Activated CD4-positive, alpha-beta T cell treated with anti-CD3 and anti-CD28 coated beads for 4 hours (primary cell): ENCODE results near the gene ZNF304.
A peak's percentile ranks its signal among the peaks of the same experiment; 100 is the strongest.

Source experiments
- DNase-seq, 2 donors: peaks; one replicate each; pipeline ENCODE4 v3.0.0-alpha.2; 2020

The ZNF304 gene

DNA sequence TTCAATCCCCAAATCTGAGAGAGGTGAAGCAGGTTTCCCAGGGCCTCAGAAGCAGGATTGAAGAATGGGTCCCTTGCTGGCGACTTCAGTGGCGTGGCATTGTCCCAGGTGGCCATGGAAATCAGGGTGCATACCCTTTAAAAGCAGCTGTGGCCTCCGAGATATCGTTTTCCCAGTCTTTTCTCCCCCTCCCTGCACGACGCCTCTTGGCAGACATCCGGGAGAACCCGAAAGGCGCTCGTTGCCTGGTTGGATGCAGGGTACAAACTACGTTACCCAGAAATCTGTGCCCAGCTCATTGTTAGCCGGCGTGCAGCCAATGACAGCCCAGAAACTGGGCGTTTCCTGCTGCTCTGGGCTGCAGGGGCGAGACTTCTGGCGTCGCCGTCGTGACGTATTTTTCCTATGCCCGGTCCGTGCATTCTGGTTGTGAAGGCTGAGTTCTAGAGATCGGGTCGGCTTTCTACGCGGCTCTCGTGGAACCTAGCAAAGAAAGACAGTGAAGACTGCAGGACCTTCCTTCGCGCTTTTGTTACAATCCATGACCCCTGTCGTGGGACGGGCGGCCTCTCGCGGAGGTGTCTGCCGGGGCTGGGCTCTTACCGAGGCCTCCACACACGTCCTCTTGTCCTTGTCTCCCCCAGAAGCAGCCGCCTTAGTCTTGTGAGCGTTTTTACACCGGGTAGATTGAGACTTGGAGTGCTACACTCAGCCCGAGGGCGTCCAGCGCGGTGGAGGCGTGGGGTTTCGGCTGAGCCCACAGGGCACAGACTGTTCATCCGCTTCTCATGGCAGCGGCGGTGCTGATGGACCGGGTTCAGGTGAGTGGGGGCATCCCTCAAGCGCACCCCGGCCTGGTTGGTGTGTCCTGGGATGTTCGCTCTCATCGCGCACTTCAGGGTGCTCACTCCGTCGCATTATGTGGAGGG, at the start of gene ZNF304:
TSS of gene ZNF304 (plus strand) at position 395 of the 929 bp plus-strand sequence. CDS start at position 789, 394 bp downstream.
- DNase-seq = peak; percentile 77 to 80

DNA sequence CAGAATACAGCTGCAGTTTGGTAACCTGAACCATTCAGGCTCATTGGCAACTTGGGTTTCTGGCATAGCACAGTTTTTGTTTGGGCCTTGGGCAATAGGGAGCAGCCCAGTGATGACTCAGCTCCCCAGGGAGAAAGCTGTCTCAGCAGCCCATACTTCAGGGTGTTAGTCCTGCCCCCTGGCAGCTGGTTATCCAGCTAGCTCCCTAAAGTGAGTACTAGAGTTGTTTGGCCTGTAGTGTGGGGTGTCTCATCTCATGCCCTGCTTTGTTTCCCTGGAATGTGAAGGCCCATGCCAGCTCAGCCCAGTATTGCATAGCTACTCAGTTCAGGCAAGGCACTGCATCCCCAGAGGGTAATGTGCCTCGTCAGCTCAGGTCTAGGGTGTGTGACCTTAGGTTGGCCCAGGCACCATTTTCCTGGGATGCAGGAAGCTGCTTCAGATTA, 49.0 kb upstream of the ZNF304 start:
- DNase-seq = no peak

GRCh38 chr19:57302727-57303401, 48.2 kb upstream of the ZNF304 start:
- DNase-seq = no peak

- DNase-seq = no peak
These were observed 46.0 kb upstream of the ZNF304 start for GRCh38 chr19:57305056-57305455.

DNA sequence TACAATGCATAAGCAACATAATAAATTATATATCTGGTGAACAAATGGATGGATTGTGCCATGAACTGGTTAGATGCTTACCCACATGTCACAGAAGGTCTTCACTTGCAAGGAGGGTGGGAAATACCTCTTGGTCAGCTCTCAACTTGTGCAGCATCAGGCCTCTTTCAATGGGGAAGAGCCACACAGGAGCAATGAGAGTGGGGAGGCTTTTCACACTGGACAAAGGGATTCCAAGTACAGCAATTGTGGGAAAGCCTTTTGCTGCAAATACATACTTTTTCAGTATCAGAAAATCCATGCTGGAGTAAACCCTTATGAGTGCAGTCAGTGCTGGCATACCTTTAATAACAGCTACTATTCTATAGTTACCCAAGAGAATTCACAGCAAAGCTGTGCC, 42.6 kb upstream of the ZNF304 start:
- DNase-seq = no peak

DNA sequence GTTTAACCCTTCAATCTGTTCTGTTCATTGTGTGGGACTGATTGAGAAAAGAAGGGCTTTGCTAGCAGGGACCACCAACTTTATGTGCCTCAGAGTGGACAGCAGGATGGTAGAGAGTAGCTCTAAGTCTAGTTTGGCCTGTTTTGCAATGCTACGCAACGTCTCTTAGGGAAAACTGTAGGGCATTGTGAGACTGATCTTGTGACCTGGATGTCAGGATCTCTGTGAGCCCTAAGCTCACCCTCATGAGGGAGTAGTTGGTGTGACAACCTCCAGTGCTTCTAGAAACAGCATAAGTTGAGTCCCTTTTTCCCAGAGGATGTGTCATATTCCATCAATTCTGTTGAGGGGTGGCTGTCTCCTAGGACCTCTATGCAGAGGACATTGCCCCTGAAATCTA, 40.3 kb upstream of the ZNF304 start:
- DNase-seq = no peak

DNA sequence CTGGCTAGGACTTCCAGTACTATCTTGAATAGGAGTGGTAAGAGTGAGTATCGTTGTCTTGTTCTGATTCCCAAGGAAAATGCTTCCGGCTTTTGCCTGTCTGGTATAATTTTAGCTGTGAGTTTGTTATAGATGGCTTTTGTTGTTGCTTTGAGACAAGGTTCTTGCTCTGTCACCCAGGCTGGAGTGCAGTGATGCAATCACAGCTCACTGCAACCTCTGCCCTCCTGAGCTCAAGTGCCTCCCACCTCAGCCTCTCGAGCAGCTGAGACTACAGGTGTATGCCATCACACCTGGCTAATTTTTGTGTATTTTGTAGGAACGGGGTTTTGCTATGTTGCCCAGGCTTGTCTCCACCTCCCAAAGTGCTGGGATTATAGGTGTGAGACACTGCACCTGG, 36.9 kb upstream of the ZNF304 start:
- no peak for DNase-seq

DNA sequence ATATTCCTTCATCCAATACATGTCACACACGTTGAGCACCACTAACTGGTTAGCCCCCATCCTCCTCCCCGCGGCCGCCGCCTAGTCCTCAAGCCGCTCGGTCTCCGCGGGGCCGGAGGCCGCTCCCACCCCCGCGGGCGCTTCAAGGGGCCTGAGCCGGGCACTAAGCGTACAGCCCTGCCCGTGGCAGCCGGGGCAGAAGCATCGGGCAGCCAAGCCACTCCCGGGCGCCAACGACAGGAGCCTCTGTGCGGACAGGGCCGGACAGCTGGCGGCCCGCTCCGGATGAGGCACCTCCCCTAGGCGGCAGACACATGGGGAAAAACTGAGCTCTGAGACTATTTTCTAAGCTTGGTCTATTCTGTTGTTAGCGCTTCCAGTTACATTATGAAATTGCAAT, 33.6 kb upstream of the ZNF304 start:
- DNase-seq = no peak

- DNase-seq = no peak
These were observed 31.2 kb upstream of the ZNF304 start for GRCh38 chr19:57319869-57320179.

- DNase-seq = peak; percentile 89 to 93
These were observed 30.6 kb upstream of the ZNF304 start, which contains the start of gene ZNF543 for GRCh38 chr19:57320180-57321084. Gene ZNF543 (plus strand): TSS chr19:57320472. CDS start chr19:57320854, 382 bp downstream.

GRCh38 chr19:57321116-57321515, 30.0 kb upstream of the ZNF304 start:
- DNase-seq = no peak

DNA sequence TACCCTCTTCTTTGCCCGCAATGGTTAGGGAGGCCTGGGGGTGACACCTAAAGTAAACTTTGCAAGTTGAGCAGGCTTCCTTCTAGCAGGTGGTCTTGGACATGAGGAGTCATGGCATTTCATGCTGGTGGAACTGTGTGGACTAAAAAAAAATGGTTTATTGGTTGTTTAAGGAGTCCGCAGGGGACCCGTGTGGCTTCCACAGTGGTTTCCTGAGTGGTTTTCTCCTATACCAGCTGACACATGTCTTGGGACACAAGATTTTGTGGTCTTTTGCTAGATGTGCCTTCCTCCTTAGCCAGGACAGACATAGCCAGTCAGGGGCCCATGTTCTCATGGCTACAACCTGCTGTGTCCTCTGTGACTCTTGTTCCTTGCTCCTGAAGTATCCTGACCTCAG, 29.3 kb upstream of the ZNF304 start:
- DNase-seq = no peak

- DNase-seq = no peak
These were observed 26.1 kb upstream of the ZNF304 start for GRCh38 chr19:57324992-57325391.

GRCh38 chr19:57327993-57328392, 23.1 kb upstream of the ZNF304 start:
- DNase-seq = no peak

DNA sequence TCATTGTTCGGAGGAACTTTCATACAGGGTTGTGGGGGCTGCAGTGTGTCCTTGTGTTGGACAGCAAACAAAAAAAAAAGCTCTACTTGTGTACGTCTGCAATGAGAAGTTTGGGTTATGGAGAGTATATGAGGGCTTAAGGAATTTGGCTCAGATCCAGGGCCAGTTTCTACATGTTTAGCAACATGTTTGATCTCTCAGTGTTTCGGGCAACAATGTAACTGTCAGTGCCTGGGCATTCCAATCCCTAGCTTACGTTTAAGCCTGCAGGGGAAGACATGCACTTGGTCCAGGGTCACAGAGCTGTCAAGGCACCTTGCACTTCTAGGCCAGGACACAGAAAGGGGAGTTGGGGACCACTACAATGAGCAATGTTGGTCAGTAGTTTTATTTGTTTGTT, 16.9 kb upstream of the ZNF304 start:
- DNase-seq = no peak

GRCh38 chr19:57338877-57339276, 12.2 kb upstream of the ZNF304 start:
- no peak for DNase-seq

DNA sequence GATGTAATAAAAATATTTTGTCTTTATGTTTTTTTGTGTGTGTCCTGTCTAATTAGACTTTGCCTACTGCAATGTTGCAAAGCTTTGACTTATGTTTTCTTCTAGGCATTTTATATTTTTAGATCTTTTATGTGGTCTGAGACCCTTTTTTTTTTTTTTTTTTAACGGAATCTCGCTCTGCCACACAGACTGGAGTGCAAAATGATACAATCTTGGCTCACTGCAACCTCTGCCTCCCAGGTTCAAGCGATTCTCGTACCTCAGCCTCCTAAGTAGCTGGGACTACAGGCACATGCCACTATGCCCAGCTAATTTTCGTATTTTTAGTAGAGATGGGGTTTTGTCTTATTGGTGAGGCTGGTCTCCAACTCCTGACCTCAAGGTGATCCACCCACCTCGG, 8.5 kb upstream of the ZNF304 start:
- DNase-seq = no peak

- no peak for DNase-seq
These were observed 2.9 kb upstream of the ZNF304 start for GRCh38 chr19:57348136-57348535.

- no peak for DNase-seq
These were observed 796 bp downstream of the ZNF304 start for GRCh38 chr19:57351867-57352266.

DNA sequence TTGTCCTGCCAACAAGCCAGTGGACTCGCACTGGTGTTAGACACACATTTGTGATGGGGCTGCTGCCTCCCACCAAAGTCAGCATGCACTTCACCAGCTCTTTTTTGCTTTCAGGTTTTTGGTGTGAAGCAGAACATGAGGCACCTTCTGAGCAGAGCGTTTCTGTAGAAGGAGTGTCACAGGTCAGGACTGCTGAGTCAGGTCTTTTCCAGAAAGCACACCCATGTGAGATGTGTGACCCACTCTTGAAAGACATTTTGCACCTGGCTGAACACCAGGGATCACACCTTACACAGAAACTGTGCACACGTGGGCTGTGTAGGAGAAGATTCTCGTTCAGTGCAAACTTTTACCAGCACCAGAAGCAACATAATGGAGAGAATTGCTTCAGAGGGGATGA, 4.8 kb downstream of the ZNF304 start:
- DNase-seq = no peak

DNA sequence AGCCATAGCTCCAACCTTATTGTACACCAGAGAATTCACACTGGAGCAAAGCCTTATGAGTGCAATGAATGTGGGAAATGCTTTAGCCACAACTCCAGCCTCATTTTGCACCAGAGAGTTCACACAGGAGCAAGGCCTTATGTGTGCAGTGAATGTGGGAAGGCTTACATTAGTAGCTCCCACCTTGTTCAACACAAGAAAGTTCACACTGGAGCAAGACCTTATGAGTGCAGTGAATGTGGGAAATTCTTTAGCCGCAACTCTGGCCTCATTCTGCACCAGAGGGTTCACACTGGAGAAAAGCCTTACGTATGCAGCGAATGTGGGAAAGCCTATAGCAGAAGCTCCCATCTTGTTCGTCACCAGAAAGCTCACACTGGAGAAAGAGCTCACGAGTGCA, 6.3 kb downstream of the ZNF304 start:
- no peak for DNase-seq

DNA sequence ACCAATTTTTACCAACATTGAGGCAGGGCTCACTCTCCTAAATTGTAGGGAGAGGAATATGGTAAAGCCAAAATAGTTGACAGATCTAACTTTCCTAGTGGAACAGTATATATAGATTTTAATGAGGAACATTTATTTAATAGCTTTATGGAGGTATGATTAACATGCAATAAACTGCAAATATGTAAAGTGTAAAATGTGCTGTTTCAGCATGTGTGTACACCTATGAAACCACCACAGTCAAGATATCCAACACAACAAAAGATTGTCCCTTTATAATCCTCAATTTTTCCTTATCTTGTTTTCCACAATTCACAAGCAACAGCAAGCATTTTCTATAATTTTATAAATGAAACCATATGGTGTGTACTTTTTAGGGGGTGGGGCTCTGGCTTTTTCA, 8.2 kb downstream of the ZNF304 start:
- no peak for DNase-seq

DNA sequence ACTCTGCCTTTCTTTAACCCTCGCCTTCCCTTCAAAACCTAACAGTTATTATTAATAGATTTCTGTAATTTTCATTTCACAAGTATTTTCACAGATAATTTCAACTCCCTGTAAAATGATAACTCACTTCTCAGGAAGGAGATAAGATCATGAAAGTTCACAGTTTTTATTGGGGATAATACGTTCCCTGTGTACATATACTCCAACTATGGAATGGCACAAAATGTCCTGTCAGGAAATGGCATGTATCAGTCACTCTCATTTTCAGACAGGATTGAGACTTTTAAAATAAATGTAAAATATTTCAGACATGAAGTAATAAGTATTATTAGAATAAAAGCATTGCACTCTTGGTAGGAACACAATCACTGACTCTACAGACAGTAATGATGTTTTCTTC, 11.3 kb downstream of the ZNF304 start:
- no peak for DNase-seq
